ENCODE results near the gene ARMC3. TPM values are rescaled to one million over a fixed set of nuclear protein-coding genes. Genes with fewer than 3 reads are reported as not detected.
A peak's percentile ranks its signal among the peaks of the same experiment; 100 is the strongest.

The ARMC3 gene
- total and polyA plus RNA-seq, 4 donors, result 0.13 TPM; not detected in 3

- DNase-seq, result no peak
- Histone ChIP-seq H3K4me3 (ENCODE audit: low read length in 2 of 2) (no peak overlapping the region), H3K9me3 (ENCODE audit: control insufficient read depth, low read length) (no peaks in the 10 kb centered on the region), H3K36me3 (ENCODE audit: control insufficient read depth in 1 of 2, insufficient read depth in 2 of 2, low read length in 1 of 2) (no peaks in the 10 kb centered on the region), H3K27me3 (ENCODE audit: control insufficient read depth in 1 of 2, insufficient read depth in 2 of 2, low read length in 1 of 2) (no peaks in the 10 kb centered on the region), H3K4me1 (ENCODE audit: control insufficient read depth in 1 of 2, insufficient read depth in 2 of 2, low read length in 2 of 2) (no peaks in the 10 kb centered on the region), H3K27ac (ENCODE audit: low read depth in 1 of 2, low read length in 2 of 2) (no peak overlapping the region)
- no peak for ATAC-seq (ENCODE audit: low FRiP score)
- 86% methylated on average over 2 of the region's 2 CpGs for WGBS, 2 donors
- intact Hi-C loops (cut with DNase I), result no loop called here
Measured at GRCh38 chr10:22978287-22978686, 50.4 kb downstream of the ARMC3 start.

DNA sequence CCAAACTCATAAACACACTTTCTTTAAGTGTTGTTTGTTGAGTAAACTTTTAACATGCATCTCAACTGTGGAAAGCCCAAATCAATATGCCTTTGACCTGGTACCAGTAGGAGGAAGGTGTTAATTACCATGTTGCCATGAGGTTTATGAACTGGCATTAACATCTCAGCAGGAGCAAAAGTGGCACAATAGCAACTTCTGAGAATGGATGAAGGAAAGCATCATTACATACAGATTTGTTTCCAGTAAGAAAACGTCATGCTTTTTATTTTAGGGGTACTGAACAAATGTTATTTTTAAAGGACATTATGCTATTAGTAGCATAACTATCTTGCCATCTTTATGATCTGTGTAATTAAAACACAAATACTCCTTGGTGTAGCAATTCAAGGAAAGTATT, 51.1 kb downstream of the ARMC3 start:
- DNase-seq, result no peak
- Histone ChIP-seq H3K27ac (ENCODE audit: low read depth in 1 of 2, low read length in 2 of 2) (no peak overlapping the region), H3K9me3 (ENCODE audit: control insufficient read depth, low read length) (no peaks in the 10 kb centered on the region), H3K4me1 (ENCODE audit: control insufficient read depth in 1 of 2, insufficient read depth in 2 of 2, low read length in 2 of 2) (no peaks in the 10 kb centered on the region), H3K4me3 (ENCODE audit: low read length in 2 of 2) (no peak overlapping the region), H3K27me3 (ENCODE audit: control insufficient read depth in 1 of 2, insufficient read depth in 2 of 2, low read length in 1 of 2) (no peaks in the 10 kb centered on the region), H3K36me3 (ENCODE audit: control insufficient read depth in 1 of 2, insufficient read depth in 2 of 2, low read length in 1 of 2) (no peaks in the 10 kb centered on the region)
- WGBS, 2 donors, result 77 to 83% methylated on average over 1 of the region's 1 CpG
- intact Hi-C loops (cut with DNase I), result no loop called here
- ATAC-seq (ENCODE audit: low FRiP score), result no peak

DNA sequence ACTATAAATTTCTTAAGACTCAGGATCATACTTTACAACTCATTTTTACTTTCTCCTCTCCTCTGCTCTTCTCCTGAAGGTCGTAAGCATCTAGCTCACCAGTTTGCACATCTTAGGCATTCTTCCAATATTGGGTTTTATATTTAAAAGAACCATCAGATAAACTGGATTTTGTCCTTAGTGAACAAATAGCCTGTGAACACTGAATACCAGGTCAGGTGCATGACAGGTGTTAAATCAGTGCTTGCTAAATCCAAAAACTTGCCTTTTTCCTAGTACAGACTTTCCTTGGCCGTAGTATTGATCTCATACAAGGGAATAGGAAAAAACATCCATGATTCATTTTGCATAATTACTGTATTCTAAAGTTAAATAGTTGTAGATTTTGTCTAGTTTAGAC, 53.0 kb downstream of the ARMC3 start:
- H3K27ac ChIP-seq (ENCODE audit: low read depth in 1 of 2, low read length in 2 of 2), result no peak overlapping the region
- intact Hi-C loops (cut with DNase I), result loop anchor here (10.0 kb wide), 3 partner anchors 266 to 546 kb away; partner anchors contain the start of gene PIP4K2A (in 1 of the 2)
- DNase-seq (no peak), ATAC-seq (ENCODE audit: low FRiP score) (no peak)
- H3K4me3 ChIP-seq (ENCODE audit: low read length in 2 of 2), result no peak overlapping the region
- H3K27me3 ChIP-seq (ENCODE audit: control insufficient read depth in 1 of 2, insufficient read depth in 2 of 2, low read length in 1 of 2), result no peaks in the 10 kb centered on the region
- H3K4me1 ChIP-seq (ENCODE audit: control insufficient read depth in 1 of 2, insufficient read depth in 2 of 2, low read length in 2 of 2), result no peaks in the 10 kb centered on the region
- 91 to 95% methylated on average over 2 of the region's 2 CpGs for WGBS, 2 donors
- no peaks in the 10 kb centered on the region for H3K36me3 ChIP-seq (ENCODE audit: control insufficient read depth in 1 of 2, insufficient read depth in 2 of 2, low read length in 1 of 2)
- no peaks in the 10 kb centered on the region for H3K9me3 ChIP-seq (ENCODE audit: control insufficient read depth, low read length)

GRCh38 chr10:22984066-22984465, 56.2 kb downstream of the ARMC3 start:
- Histone ChIP-seq H3K4me3 (ENCODE audit: low read length in 2 of 2) (no peak overlapping the region), H3K9me3 (ENCODE audit: control insufficient read depth, low read length) (no peaks in the 10 kb centered on the region), H3K4me1 (ENCODE audit: control insufficient read depth in 1 of 2, insufficient read depth in 2 of 2, low read length in 2 of 2) (no peaks in the 10 kb centered on the region), H3K36me3 (ENCODE audit: control insufficient read depth in 1 of 2, insufficient read depth in 2 of 2, low read length in 1 of 2) (no peaks in the 10 kb centered on the region), H3K27me3 (ENCODE audit: control insufficient read depth in 1 of 2, insufficient read depth in 2 of 2, low read length in 1 of 2) (no peaks in the 10 kb centered on the region), H3K27ac (ENCODE audit: low read depth in 1 of 2, low read length in 2 of 2) (no peak overlapping the region)
- ATAC-seq (ENCODE audit: low FRiP score) (no peak), DNase-seq (no peak)
- WGBS, 2 donors, result 91 to 94% methylated on average over 5 of the region's 5 CpGs
- intact Hi-C loops (cut with DNase I), result loop anchor here (10.0 kb wide), 3 partner anchors 269 to 549 kb away; partner anchors contain the start of gene PIP4K2A (in 1 of the 2)

DNA sequence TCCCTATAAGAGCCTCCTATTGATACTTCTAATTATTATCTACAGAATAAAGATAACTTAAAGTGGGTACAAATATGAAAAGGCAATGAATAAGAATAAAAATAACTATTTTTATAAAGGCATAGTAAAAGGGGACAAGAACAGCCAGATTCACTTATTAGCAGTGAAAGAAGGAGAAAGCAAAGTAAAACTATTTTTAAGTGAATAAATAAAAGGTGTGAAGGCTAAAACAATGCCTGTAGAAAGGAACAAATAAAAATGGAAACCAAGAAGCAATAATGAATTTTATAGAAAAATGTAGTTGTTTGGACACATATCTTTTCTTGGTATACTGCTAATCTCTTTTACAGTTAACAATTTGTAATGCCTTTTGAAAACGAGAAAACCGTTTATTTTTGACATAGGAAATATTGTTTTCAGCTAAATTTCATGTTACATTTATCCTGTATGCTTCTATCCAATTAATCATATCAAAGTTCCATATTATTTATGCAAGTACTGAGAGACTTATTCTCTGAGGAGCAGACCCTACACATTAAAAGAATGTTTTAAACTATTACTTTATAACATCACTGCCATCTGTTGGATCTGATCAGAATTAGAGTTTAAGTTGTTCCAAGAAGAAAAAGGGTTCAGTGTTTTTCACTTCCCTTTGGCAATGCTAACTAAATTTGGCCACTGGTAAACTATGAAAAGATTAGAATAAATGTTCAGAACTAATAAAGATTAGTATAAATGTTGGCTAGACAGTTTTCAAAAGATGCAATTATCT, 59.1 kb downstream of the ARMC3 start:
- no peak overlapping the region for H3K4me3 ChIP-seq (ENCODE audit: low read length in 2 of 2)
- H3K9me3 ChIP-seq (ENCODE audit: control insufficient read depth, low read length), result no peaks in the 10 kb centered on the region
- 31 to 35% methylated on average over 2 of the region's 2 CpGs for WGBS, 2 donors
- no peaks in the 10 kb centered on the region for H3K36me3 ChIP-seq (ENCODE audit: control insufficient read depth in 1 of 2, insufficient read depth in 2 of 2, low read length in 1 of 2)
- no peaks in the 10 kb centered on the region for H3K27me3 ChIP-seq (ENCODE audit: control insufficient read depth in 1 of 2, insufficient read depth in 2 of 2, low read length in 1 of 2)
- no peaks in the 10 kb centered on the region for H3K4me1 ChIP-seq (ENCODE audit: control insufficient read depth in 1 of 2, insufficient read depth in 2 of 2, low read length in 2 of 2)
- ATAC-seq (ENCODE audit: low FRiP score) (peak; percentile 65), DNase-seq (no peak)
- intact Hi-C loops (cut with DNase I), result loop anchor here (5.0 to 10.0 kb wide), 8 partner anchors 80 to 1910 kb away; partner anchors contain the start of genes DNAJC1 (in 1 of the 2) and PIP4K2A (in 1 of the 2)
- H3K27ac ChIP-seq (ENCODE audit: low read depth in 1 of 2, low read length in 2 of 2), result no peak overlapping the region

DNA sequence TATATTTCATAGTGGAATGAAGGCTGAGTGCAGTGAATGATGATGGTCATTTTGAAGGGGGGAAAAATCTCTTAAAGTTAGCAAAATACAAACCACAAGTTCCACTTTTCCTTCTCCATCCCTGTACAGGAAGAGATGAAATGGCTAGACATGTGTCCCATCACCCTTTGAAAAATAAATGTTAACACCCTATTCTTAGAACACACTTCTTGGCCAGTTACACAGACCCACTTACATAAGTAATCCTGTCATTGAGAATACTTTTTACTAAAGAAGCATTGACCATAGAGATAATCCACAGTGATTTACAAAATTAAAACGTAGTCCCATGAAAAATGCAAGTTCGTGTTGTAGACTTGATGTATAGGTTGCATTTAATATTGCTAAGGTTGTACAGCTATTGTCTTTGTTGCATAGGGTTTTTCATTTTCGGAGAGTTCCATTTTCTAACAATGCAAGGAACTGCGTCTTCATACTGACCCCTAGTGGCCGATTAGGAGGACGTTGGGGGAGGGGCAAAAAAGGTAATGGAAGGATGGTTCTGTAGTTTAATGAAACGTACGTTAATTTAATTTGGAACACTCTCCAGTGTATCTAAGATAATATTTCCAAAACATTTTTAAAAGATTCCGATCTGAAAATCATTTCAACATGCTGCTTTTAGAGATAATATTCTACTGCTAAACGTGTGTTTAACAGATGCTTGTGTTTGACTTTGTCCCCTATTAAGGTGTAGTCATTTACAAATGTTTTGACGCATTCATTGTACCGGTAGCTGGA, 60.9 kb downstream of the ARMC3 start:
- Histone ChIP-seq H3K4me3 (ENCODE audit: low read length in 2 of 2) (no peak overlapping the region), H3K36me3 (ENCODE audit: control insufficient read depth in 1 of 2, insufficient read depth in 2 of 2, low read length in 1 of 2) (no peaks in the 10 kb centered on the region), H3K9me3 (ENCODE audit: control insufficient read depth, low read length) (no peaks in the 10 kb centered on the region), H3K4me1 (ENCODE audit: control insufficient read depth in 1 of 2, insufficient read depth in 2 of 2, low read length in 2 of 2) (no peaks in the 10 kb centered on the region), H3K27ac (ENCODE audit: low read depth in 1 of 2, low read length in 2 of 2) (no peak overlapping the region), H3K27me3 (ENCODE audit: control insufficient read depth in 1 of 2, insufficient read depth in 2 of 2, low read length in 1 of 2) (peaks cover 0 to 1% of the 10 kb centered on the region in 2 donors)
- DNase-seq (peak in 1 of 2 donors; percentile 46), ATAC-seq (ENCODE audit: low FRiP score) (peak; percentile 88)
- intact Hi-C loops (cut with DNase I), result loop anchor here (2.0 to 10.0 kb wide), 10 partner anchors 79 to 1911 kb away; partner anchors contain the start of genes DNAJC1 (in 1 of the 2) and PIP4K2A (in 1 of the 2)
- WGBS, 2 donors, result 3 to 4% methylated on average over 12 of the region's 12 CpGs

DNA sequence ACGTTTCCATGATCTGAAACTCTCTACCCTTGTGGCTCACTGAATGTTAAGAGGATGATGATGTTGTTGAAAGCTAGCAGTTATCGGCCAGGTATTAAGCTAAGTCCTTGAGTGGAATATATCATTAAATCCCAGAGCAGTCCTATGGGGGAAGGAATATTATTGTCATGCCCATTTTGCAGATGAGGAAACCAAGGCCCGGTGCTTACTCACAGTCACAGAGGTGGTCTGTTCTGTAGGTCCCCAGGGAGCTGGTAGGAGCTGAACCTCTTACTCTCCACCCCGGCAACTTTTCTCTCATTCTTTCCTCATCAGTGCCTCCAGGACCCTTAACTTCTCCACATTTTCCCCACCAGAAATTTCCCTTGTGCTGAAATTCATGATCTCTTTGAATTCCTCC, 62.6 kb downstream of the ARMC3 start:
- no peak for ATAC-seq (ENCODE audit: low FRiP score)
- Histone ChIP-seq H3K4me1 (ENCODE audit: control insufficient read depth in 1 of 2, insufficient read depth in 2 of 2, low read length in 2 of 2) (no peaks in the 10 kb centered on the region), H3K9me3 (ENCODE audit: control insufficient read depth, low read length) (no peaks in the 10 kb centered on the region), H3K27me3 (ENCODE audit: control insufficient read depth in 1 of 2, insufficient read depth in 2 of 2, low read length in 1 of 2) (peaks cover 0 to 1% of the 10 kb centered on the region in 2 donors), H3K4me3 (ENCODE audit: low read length in 2 of 2) (no peak overlapping the region), H3K27ac (ENCODE audit: low read depth in 1 of 2, low read length in 2 of 2) (no peak overlapping the region), H3K36me3 (ENCODE audit: control insufficient read depth in 1 of 2, insufficient read depth in 2 of 2, low read length in 1 of 2) (no peaks in the 10 kb centered on the region)
- DNase-seq, result no peak
- WGBS, 2 donors, result 92% methylated on average over 4 of the region's 4 CpGs
- intact Hi-C loops (cut with DNase I), result loop anchor here in 1 of 2 donors (10.0 kb wide), 1 partner anchor 546 kb away; no protein-coding TSS in a partner anchor

- Histone ChIP-seq H3K4me1 (ENCODE audit: control insufficient read depth in 1 of 2, insufficient read depth in 2 of 2, low read length in 2 of 2) (no peaks in the 10 kb centered on the region), H3K27ac (ENCODE audit: low read depth in 1 of 2, low read length in 2 of 2) (no peak overlapping the region), H3K27me3 (ENCODE audit: control insufficient read depth in 1 of 2, insufficient read depth in 2 of 2, low read length in 1 of 2) (peaks cover 0 to 1% of the 10 kb centered on the region in 2 donors), H3K36me3 (ENCODE audit: control insufficient read depth in 1 of 2, insufficient read depth in 2 of 2, low read length in 1 of 2) (no peaks in the 10 kb centered on the region), H3K9me3 (ENCODE audit: control insufficient read depth, low read length) (no peaks in the 10 kb centered on the region), H3K4me3 (ENCODE audit: low read length in 2 of 2) (no peak overlapping the region)
- ATAC-seq (ENCODE audit: low FRiP score) (no peak), DNase-seq (no peak)
- intact Hi-C loops (cut with DNase I), result loop anchor here in 1 of 2 donors (10.0 kb wide), 1 partner anchor 547 kb away; no protein-coding TSS in a partner anchor
- WGBS, 2 donors, result 63 to 65% methylated on average over 5 of the region's 5 CpGs
Measured at GRCh38 chr10:22992075-22992474, 64.2 kb downstream of the ARMC3 start.
